HCT116 (cell line): ENCODE measurements around the gene BLCAP. TPM values are rescaled to one million over a fixed set of nuclear protein-coding genes. Genes with fewer than 3 reads are reported as not detected.

Experiments used
- ATAC-seq: fragments of 200-7000 bp; cut with Tn5 transposase; 2 replicates; pipeline ENCODE4 v1.9.1; 2020; ENCODE audit warnings: mild to moderate bottlenecking, moderate library complexity
- BruUV-seq: library from RNA; stranded (reverse); fragments of 400-500 nt; replicated peaks from 2 replicates; lab custom pipeline; 2021; lab: Mats Ljungman, UMichigan
- CTCF ChIA-PET: fragments of 300-600 bp; sonication (Branson Sonifier 250); formaldehyde crosslinking; loops from one replicate; lab custom pipeline; 2021; ENCODE audit warnings: antibody characterized with exemption; lab: Charles Lee
- POLR2A ChIA-PET: fragments of 300-600, 350-600 bp; sonication (Branson Sonifier 250); formaldehyde crosslinking; loops from one replicate; lab custom pipeline; 2021; ENCODE audit warnings: antibody characterized with exemption; lab: Charles Lee
- RAD21 ChIA-PET, 2 experiments: fragments of 300-600 bp; sonication (Branson Sonifier 250); formaldehyde crosslinking; loops; one replicate each; lab custom pipeline; 2023; ENCODE audit warnings: low total read pairs in 2 of 2; ENCODE audit not compliant: uncharacterized antibody in 2 of 2, unreplicated experiment in 2 of 2, low non-redundant PET in 1 of 2; lab: Charles Lee
- DNase-seq: peaks from one replicate; pipeline ENCODE4 v3.0.0-alpha.2; 2010; ENCODE audit warnings: low read depth, low spot score
- H2AFZ ChIP-seq: fragments of 200-600 bp; shearing (Covaris generic), sonication (generic); 2 replicates; pipeline ENCODE4 v1.6.1; 2017; ENCODE audit warnings: low read depth, mixed run types, mixed read lengths, antibody characterized with exemption, low read length; ENCODE audit not compliant: poor library complexity, severe bottlenecking
- H3K27ac ChIP-seq: 2 replicates; pipeline ENCODE4 v1.5.1; 2012; ENCODE audit warnings: low read depth, low read length
- H3K27me3 ChIP-seq: fragments of 200-600 bp; sonication (generic); 2 replicates; pipeline ENCODE4 v1.6.1; 2016; ENCODE audit warnings: mixed run types, low read length, mixed read lengths; ENCODE audit not compliant: insufficient read depth
- H3K36me3 ChIP-seq, 2 experiments: fragments of 200-500 bp in 1 of 2; fragments of 200-600 bp in 1 of 2; sonication (Bioruptor generic) in 1 of 2; sonication (generic) in 1 of 2; 2 replicates each; pipeline versions ENCODE4 v1.5.1 to v1.6.1; 2014 to 2016; ENCODE audit warnings: low read length in 2 of 2, inconsistent platforms in 1 of 2, mixed read lengths in 1 of 2, mixed run types in 1 of 2; ENCODE audit not compliant: insufficient read depth in 2 of 2, control insufficient read depth in 1 of 2
- H3K4me1 ChIP-seq, 2 experiments: fragments of 200-600 bp in 1 of 2; sonication (generic) in 1 of 2; 2 replicates each; pipeline versions ENCODE4 v1.5.1 to v1.6.1; 2012 to 2017; ENCODE audit warnings: low read length in 2 of 2, inconsistent platforms in 1 of 2, mild to moderate bottlenecking in 1 of 2, mixed read lengths in 1 of 2, mixed run types in 1 of 2, moderate library complexity in 1 of 2; ENCODE audit not compliant: insufficient read depth in 2 of 2, control insufficient read depth in 1 of 2
- H3K4me2 ChIP-seq: fragments of 200-600 bp; sonication (generic); 2 replicates; pipeline ENCODE4 v1.6.1; 2017; ENCODE audit warnings: mixed run types, low read length, mixed read lengths
- H3K4me3 ChIP-seq, 2 experiments: fragments of 200-600 bp in 1 of 2; sonication (generic) in 1 of 2; replicated peaks in 1 of 2; 2 replicates each; pipeline ENCODE4 v1.5.1; 2011 to 2016; ENCODE audit warnings: low read length in 2 of 2, control low read depth in 1 of 2, low read depth in 1 of 2, mild to moderate bottlenecking in 1 of 2, mixed read lengths in 1 of 2, mixed run types in 1 of 2
- H3K79me2 ChIP-seq: fragments of 200-600 bp; sonication (generic); 2 replicates; pipeline ENCODE4 v1.6.1; 2017; ENCODE audit warnings: mild to moderate bottlenecking, mixed run types, low read length, moderate library complexity, mixed read lengths; ENCODE audit not compliant: insufficient read depth
- H3K9ac ChIP-seq: fragments of 200-600 bp; sonication (generic); 2 replicates; pipeline ENCODE4 v1.6.1; 2016; ENCODE audit warnings: low read length, mixed read lengths
- H3K9me2 ChIP-seq: fragments of 200-600 bp; sonication (generic), shearing (Covaris generic); 2 replicates; pipeline ENCODE4 v1.6.1; 2017; ENCODE audit warnings: mixed run types, mild to moderate bottlenecking, moderate library complexity; ENCODE audit not compliant: insufficient read depth
- H3K9me3 ChIP-seq, 2 experiments: fragments of 200-500 bp in 1 of 2; fragments of 200-600 bp in 1 of 2; sonication (Bioruptor generic) in 1 of 2; sonication (generic) in 1 of 2; 2 replicates each; pipeline ENCODE4 v1.6.1; 2014 to 2017; ENCODE audit warnings: low read length in 2 of 2, mixed read lengths in 2 of 2, inconsistent platforms in 1 of 2, low read depth in 1 of 2, mild to moderate bottlenecking in 1 of 2, mixed run types in 1 of 2, moderate library complexity in 1 of 2; ENCODE audit not compliant: control insufficient read depth in 1 of 2, insufficient read depth in 1 of 2
- H4K20me1 ChIP-seq: fragments of 200-600 bp; sonication (generic), shearing (Covaris generic); 2 replicates; pipeline ENCODE4 v1.6.1; 2017; ENCODE audit warnings: mixed run types, mild to moderate bottlenecking, moderate library complexity; ENCODE audit not compliant: insufficient read depth
- CBX3 ChIP-seq: IDR thresholded peaks from 2 replicates; pipeline ENCODE4 v1.6.1; 2012; ENCODE audit warnings: low read depth
- CEBPB ChIP-seq: IDR thresholded peaks from 2 replicates; pipeline ENCODE4 v1.6.1; 2012; ENCODE audit warnings: low read depth
- ELF1 ChIP-seq: IDR thresholded peaks from 2 replicates; pipeline ENCODE4 v1.6.1; 2012; ENCODE audit warnings: low read depth, borderline replicate concordance
- EZH2 ChIP-seq: fragments of 200-600 bp; sonication (generic); IDR thresholded peaks from 2 replicates; pipeline ENCODE4 v1.6.1; 2017; ENCODE audit warnings: antibody characterized with exemption, mixed run types
- FOSL1 ChIP-seq: IDR thresholded peaks from 2 replicates; pipeline ENCODE4 v1.6.1; 2012; ENCODE audit warnings: low read depth
- JUND ChIP-seq: IDR thresholded peaks from 2 replicates; pipeline ENCODE4 v1.6.1; 2012
- POLR2A ChIP-seq: IDR thresholded peaks from 2 replicates; pipeline ENCODE4 v1.7.0; 2011; ENCODE audit warnings: borderline replicate concordance; ENCODE audit not compliant: insufficient read depth, insufficient read length; ENCODE audit errors: extremely low read depth
- RAD21 ChIP-seq: IDR thresholded peaks from 2 replicates; pipeline ENCODE4 v1.6.1; 2012; ENCODE audit warnings: low read depth, mild to moderate bottlenecking
- SIN3A ChIP-seq: IDR thresholded peaks from 2 replicates; pipeline ENCODE4 v1.6.1; 2012; ENCODE audit warnings: low read depth
- SP1 ChIP-seq: IDR thresholded peaks from 2 replicates; pipeline ENCODE4 v1.6.1; 2012; ENCODE audit warnings: low read depth
- SRF ChIP-seq: IDR thresholded peaks from 2 replicates; pipeline ENCODE4 v1.6.1; 2012; ENCODE audit warnings: low read depth
- YY1 ChIP-seq: IDR thresholded peaks from 2 replicates; pipeline ENCODE4 v1.6.1; 2011; ENCODE audit warnings: low read length, low read depth, moderate library complexity, mild to moderate bottlenecking; ENCODE audit not compliant: insufficient replicate concordance; ENCODE audit errors: extremely low read depth
- intact Hi-C: fragments of 100-400 bp; cut with micrococcal nuclease; formaldehyde crosslinking; loops from 2 replicates; pipeline ENCODE4 v1.10.0; 2022
- total RNA-seq: library from RNA; stranded (reverse); gene quantifications from one replicate; pipeline ENCODE4 v1.2.1, GENCODE V29; 2021; ENCODE audit not compliant: unreplicated experiment
- TF ChIP-seq, protein P1 (sequence below): IDR thresholded peaks from 2 replicates; pipeline ENCODE4 v1.6.1; 2012; ENCODE audit warnings: low read depth
- TF ChIP-seq, protein P2 (sequence below): IDR thresholded peaks from 2 replicates; pipeline ENCODE4 v1.6.1; 2012
- TF ChIP-seq, protein P3 (sequence below): IDR thresholded peaks from 2 replicates; pipeline ENCODE4 v1.6.1; 2011; ENCODE audit warnings: mild to moderate bottlenecking, low read length, moderate library complexity; ENCODE audit not compliant: insufficient replicate concordance; ENCODE audit errors: extremely low read depth
- TF ChIP-seq, protein P4 (sequence below), 3 experiments: fragments of 200-600 bp in 1 of 3; sonication (generic) in 1 of 3; IDR thresholded peaks in 2 of 3; conservative IDR thresholded peaks in 1 of 3; 2 replicates each; pipeline ENCODE4 v1.5.1; 2012 to 2017; ENCODE audit warnings: low read depth in 2 of 3, low read length in 2 of 3, antibody characterized with exemption in 1 of 3, borderline replicate concordance in 1 of 3, control low read depth in 1 of 3, mild to moderate bottlenecking in 1 of 3, mixed read lengths in 1 of 3, mixed run types in 1 of 3, moderate library complexity in 1 of 3; ENCODE audit not compliant: insufficient read depth in 1 of 3

BLCAP gene
- total RNA-seq, 1 experiment from 2014 or later: 27.5 TPM

- intact Hi-C loops: no loop called here
- Histone ChIP-seq H3K4me1 (no peaks in the 10 kb centered on the region), H2AFZ (no peak overlapping the region), H3K79me2 (no peaks in the 10 kb centered on the region), H4K20me1 (no peaks in the 10 kb centered on the region), H3K4me2 (no peak overlapping the region), H3K27ac (no peak overlapping the region), H3K36me3 (no peaks in the 10 kb centered on the region), H3K4me3 (no peak overlapping the region), H3K9ac (no peak overlapping the region), H3K9me2 (no peaks in the 10 kb centered on the region), H3K27me3 (no peaks in the 10 kb centered on the region), H3K9me3 (no peaks in the 10 kb centered on the region)
- CTCF ChIA-PET: no interaction called here
- DNase-seq (no peak), ATAC-seq (no peak)
- no TSS peak for BruUV-seq
- RAD21 ChIA-PET: no interaction called here
- POLR2A ChIA-PET: no interaction called here
- TF ChIP-seq SIN3A: no peak
- TF ChIP-seq JUND: no peak
- TF ChIP-seq, protein P1, sequence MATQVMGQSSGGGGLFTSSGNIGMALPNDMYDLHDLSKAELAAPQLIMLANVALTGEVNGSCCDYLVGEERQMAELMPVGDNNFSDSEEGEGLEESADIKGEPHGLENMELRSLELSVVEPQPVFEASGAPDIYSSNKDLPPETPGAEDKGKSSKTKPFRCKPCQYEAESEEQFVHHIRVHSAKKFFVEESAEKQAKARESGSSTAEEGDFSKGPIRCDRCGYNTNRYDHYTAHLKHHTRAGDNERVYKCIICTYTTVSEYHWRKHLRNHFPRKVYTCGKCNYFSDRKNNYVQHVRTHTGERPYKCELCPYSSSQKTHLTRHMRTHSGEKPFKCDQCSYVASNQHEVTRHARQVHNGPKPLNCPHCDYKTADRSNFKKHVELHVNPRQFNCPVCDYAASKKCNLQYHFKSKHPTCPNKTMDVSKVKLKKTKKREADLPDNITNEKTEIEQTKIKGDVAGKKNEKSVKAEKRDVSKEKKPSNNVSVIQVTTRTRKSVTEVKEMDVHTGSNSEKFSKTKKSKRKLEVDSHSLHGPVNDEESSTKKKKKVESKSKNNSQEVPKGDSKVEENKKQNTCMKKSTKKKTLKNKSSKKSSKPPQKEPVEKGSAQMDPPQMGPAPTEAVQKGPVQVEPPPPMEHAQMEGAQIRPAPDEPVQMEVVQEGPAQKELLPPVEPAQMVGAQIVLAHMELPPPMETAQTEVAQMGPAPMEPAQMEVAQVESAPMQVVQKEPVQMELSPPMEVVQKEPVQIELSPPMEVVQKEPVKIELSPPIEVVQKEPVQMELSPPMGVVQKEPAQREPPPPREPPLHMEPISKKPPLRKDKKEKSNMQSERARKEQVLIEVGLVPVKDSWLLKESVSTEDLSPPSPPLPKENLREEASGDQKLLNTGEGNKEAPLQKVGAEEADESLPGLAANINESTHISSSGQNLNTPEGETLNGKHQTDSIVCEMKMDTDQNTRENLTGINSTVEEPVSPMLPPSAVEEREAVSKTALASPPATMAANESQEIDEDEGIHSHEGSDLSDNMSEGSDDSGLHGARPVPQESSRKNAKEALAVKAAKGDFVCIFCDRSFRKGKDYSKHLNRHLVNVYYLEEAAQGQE: no peak
- TF ChIP-seq, protein P2, sequence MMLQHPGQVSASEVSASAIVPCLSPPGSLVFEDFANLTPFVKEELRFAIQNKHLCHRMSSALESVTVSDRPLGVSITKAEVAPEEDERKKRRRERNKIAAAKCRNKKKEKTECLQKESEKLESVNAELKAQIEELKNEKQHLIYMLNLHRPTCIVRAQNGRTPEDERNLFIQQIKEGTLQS: no peak
- TF ChIP-seq YY1: no peak
- TF ChIP-seq, protein P3, sequence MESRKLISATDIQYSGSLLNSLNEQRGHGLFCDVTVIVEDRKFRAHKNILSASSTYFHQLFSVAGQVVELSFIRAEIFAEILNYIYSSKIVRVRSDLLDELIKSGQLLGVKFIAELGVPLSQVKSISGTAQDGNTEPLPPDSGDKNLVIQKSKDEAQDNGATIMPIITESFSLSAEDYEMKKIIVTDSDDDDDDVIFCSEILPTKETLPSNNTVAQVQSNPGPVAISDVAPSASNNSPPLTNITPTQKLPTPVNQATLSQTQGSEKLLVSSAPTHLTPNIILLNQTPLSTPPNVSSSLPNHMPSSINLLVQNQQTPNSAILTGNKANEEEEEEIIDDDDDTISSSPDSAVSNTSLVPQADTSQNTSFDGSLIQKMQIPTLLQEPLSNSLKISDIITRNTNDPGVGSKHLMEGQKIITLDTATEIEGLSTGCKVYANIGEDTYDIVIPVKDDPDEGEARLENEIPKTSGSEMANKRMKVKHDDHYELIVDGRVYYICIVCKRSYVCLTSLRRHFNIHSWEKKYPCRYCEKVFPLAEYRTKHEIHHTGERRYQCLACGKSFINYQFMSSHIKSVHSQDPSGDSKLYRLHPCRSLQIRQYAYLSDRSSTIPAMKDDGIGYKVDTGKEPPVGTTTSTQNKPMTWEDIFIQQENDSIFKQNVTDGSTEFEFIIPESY: no peak
- no peak for TF ChIP-seq SP1
- TF ChIP-seq ELF1: no peak
- no peak for TF ChIP-seq RAD21
- no peak for TF ChIP-seq EZH2
- TF ChIP-seq, protein P4, sequence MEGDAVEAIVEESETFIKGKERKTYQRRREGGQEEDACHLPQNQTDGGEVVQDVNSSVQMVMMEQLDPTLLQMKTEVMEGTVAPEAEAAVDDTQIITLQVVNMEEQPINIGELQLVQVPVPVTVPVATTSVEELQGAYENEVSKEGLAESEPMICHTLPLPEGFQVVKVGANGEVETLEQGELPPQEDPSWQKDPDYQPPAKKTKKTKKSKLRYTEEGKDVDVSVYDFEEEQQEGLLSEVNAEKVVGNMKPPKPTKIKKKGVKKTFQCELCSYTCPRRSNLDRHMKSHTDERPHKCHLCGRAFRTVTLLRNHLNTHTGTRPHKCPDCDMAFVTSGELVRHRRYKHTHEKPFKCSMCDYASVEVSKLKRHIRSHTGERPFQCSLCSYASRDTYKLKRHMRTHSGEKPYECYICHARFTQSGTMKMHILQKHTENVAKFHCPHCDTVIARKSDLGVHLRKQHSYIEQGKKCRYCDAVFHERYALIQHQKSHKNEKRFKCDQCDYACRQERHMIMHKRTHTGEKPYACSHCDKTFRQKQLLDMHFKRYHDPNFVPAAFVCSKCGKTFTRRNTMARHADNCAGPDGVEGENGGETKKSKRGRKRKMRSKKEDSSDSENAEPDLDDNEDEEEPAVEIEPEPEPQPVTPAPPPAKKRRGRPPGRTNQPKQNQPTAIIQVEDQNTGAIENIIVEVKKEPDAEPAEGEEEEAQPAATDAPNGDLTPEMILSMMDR (IDR thresholded peaks at IDR 0.05 in 2 of 3, conservative IDR thresholded peaks at IDR 0.05 in 1 of 3; ENCODE audit: borderline replicate concordance in 1 of 3, insufficient read depth in 1 of 3, low read depth in 2 of 3, low read length in 2 of 3): no peak
- no peak for TF ChIP-seq FOSL1
- TF ChIP-seq POLR2A: no peak
- no peak for TF ChIP-seq CEBPB
- no peak for TF ChIP-seq SRF
- TF ChIP-seq CBX3: no peak
Measured at GRCh38 chr20:37547912-37548311, 20.2 kb upstream of the BLCAP start.
